CD4-positive, alpha-beta T cell (primary cell): ENCODE data around the gene LRRC42. TPM values are rescaled to one million over a fixed set of nuclear protein-coding genes. Genes with fewer than 3 reads are reported as not detected.

Experiments used
- ATAC-seq: fragments of 200-7000 bp; cut with Tn5 transposase; one replicate; pipeline ENCODE4 v1.10.0; 2022; ENCODE audit warnings: mild to moderate bottlenecking; ENCODE audit not compliant: poor library complexity
- CTCF ChIA-PET: fragments of 350-600 bp; sonication (Branson Sonifier 250); formaldehyde crosslinking; loops from one replicate; lab custom pipeline; 2021; ENCODE audit warnings: antibody characterized with exemption, inconsistent platforms; lab: Charles Lee
- POLR2A ChIA-PET: fragments of 350-600 bp; sonication (Branson Sonifier 250); formaldehyde crosslinking; loops from one replicate; lab custom pipeline; 2021; ENCODE audit warnings: antibody characterized with exemption, inconsistent platforms; lab: Charles Lee
- DNase-seq, 14 experiments: peaks; one replicate each; pipeline ENCODE4 v3.0.0-alpha.2; 2013 to 2020; ENCODE audit warnings: mixed read lengths in 2 of 14
- H3K27ac ChIP-seq, 2 donors: one replicate each; pipeline versions ENCODE4 v1.5.1 to v1.7.0; 2013; ENCODE audit warnings: low read length in 2 of 2, low read depth in 1 of 2, mild to moderate bottlenecking in 1 of 2
- H3K27me3 ChIP-seq, 2 experiments: 1 replicate in 1 of 2; 2 replicates in 1 of 2; pipeline versions ENCODE4 v1.6.1 to v1.7.0; 2013; ENCODE audit warnings: low read length in 2 of 2, control low read depth in 1 of 2, mild to moderate bottlenecking in 1 of 2, moderate library complexity in 1 of 2; ENCODE audit not compliant: insufficient read depth in 2 of 2, control insufficient read depth in 1 of 2
- H3K36me3 ChIP-seq: one replicate; pipeline ENCODE4 v1.6.1; 2013; ENCODE audit warnings: low read length, control low read depth; ENCODE audit not compliant: insufficient read depth
- H3K4me1 ChIP-seq: one replicate; pipeline ENCODE4 v1.6.1; 2013; ENCODE audit warnings: low read length, control low read depth; ENCODE audit not compliant: insufficient read depth
- H3K4me3 ChIP-seq: one replicate; pipeline ENCODE4 v1.5.1; 2013; ENCODE audit warnings: mild to moderate bottlenecking, low read length, moderate library complexity
- H3K9me3 ChIP-seq, 2 experiments: 1 replicate in 1 of 2; 2 replicates in 1 of 2; pipeline versions ENCODE4 v1.6.1 to v1.7.0; 2013; ENCODE audit warnings: low read length in 2 of 2, mild to moderate bottlenecking in 2 of 2, control low read depth in 1 of 2, moderate library complexity in 1 of 2; ENCODE audit not compliant: control insufficient read depth in 1 of 2, insufficient read depth in 1 of 2
- H3K27ac Mint-ChIP-seq: one replicate; pipeline ENCODE4 v1.8.0; 2020; ENCODE audit warnings: mixed read lengths
- H3K27me3 Mint-ChIP-seq: one replicate; pipeline ENCODE4 v1.8.0; 2021; ENCODE audit warnings: mixed read lengths
- H3K36me3 Mint-ChIP-seq: one replicate; pipeline ENCODE4 v1.8.0; 2021; ENCODE audit warnings: low read depth, mixed read lengths
- H3K4me1 Mint-ChIP-seq: one replicate; pipeline ENCODE4 v1.8.0; 2021; ENCODE audit warnings: low read depth, mixed read lengths
- H3K4me3 Mint-ChIP-seq: one replicate; pipeline ENCODE4 v1.8.0; 2020; ENCODE audit warnings: mild to moderate bottlenecking, mixed read lengths
- H3K9me3 Mint-ChIP-seq: one replicate; pipeline ENCODE4 v1.8.0; 2020; ENCODE audit warnings: mixed read lengths
- intact Hi-C, 2 experiments: fragments of 100-400 bp; cut with DNase I in 1 of 2; cut with micrococcal nuclease in 1 of 2; formaldehyde crosslinking; loops; one replicate each; pipeline versions ENCODE4 v1.15.1 to v1.9.0; 2023 to 2025; cut with DNase I, micrococcal nuclease
- total RNA-seq, 174 experiments: library from RNA in 2 of 174; stranded (reverse) in 2 of 174; gene quantifications; one replicate each; pipeline ENCODE4 v1.2.3 and lab custom pipeline; 2021 to 2026
- TF ChIP-seq, protein P1 (sequence below): fragments of 200-600 bp; IDR thresholded peaks from one replicate; pipeline ENCODE4 v1.8.0; 2022; ENCODE audit warnings: antibody characterized with exemption, mild to moderate bottlenecking

LRRC42 gene
- total RNA-seq, 2 experiments from 2014 or later: 3.9 to 5.0 TPM

DNA sequence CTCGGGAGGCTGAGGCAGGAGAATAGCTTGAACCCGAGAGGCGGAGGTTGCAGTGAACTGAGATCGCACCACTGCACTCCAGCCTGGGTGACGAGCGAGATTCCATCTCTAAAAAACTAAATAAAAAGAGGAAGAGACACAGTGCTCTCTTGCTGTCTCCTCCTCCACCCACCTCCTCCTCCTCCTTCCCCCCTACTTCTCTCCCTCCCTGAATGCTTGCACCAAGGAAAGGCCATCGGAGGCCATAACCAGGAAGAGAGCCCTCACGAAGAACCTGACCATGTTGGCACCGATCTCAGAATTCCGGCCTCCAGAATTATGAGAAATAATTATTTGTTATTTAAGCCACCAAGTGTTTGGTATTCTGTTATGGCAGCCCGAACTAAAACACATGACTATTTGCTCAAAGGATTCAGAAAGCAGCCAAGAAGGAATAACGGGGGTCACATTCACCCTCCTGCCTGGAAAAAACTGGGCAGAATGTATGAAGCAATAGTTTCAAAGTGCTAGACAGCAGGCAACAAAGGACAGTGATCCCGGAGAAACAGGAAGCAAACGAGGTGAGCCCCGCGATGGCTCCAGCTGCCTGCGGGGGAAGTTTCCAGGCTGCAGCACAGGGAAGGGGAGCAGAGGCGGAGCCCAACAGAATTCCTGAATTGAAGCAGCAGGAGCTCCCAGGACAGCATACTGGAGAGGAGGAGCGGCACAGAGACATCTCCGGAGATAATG is 36.0 kb downstream of the LRRC42 start:
- TF ChIP-seq, protein P1, sequence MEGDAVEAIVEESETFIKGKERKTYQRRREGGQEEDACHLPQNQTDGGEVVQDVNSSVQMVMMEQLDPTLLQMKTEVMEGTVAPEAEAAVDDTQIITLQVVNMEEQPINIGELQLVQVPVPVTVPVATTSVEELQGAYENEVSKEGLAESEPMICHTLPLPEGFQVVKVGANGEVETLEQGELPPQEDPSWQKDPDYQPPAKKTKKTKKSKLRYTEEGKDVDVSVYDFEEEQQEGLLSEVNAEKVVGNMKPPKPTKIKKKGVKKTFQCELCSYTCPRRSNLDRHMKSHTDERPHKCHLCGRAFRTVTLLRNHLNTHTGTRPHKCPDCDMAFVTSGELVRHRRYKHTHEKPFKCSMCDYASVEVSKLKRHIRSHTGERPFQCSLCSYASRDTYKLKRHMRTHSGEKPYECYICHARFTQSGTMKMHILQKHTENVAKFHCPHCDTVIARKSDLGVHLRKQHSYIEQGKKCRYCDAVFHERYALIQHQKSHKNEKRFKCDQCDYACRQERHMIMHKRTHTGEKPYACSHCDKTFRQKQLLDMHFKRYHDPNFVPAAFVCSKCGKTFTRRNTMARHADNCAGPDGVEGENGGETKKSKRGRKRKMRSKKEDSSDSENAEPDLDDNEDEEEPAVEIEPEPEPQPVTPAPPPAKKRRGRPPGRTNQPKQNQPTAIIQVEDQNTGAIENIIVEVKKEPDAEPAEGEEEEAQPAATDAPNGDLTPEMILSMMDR: no peak
- H3K4me1 ChIP-seq: peaks cover 8% of the 10 kb centered on the region
- H3K4me3 ChIP-seq: no peak overlapping the region
- Mint-ChIP-seq H3K9me3 (no peaks in the 10 kb centered on the region), H3K4me3 (no peak overlapping the region), H3K27ac (no peak overlapping the region), H3K27me3 (no peaks in the 10 kb centered on the region), H3K36me3 (no peaks in the 10 kb centered on the region), H3K4me1 (peaks cover 30% of the 10 kb centered on the region)
- intact Hi-C loops: no loop called here
- CTCF ChIA-PET: no interaction called here
- POLR2A ChIA-PET: no interaction called here
- no peak overlapping the region for H3K27ac ChIP-seq
- no peaks in the 10 kb centered on the region for H3K27me3 ChIP-seq
- ATAC-seq (no peak), DNase-seq (no peak)
- H3K36me3 ChIP-seq: no peaks in the 10 kb centered on the region
- H3K9me3 ChIP-seq: no peaks in the 10 kb centered on the region

DNA sequence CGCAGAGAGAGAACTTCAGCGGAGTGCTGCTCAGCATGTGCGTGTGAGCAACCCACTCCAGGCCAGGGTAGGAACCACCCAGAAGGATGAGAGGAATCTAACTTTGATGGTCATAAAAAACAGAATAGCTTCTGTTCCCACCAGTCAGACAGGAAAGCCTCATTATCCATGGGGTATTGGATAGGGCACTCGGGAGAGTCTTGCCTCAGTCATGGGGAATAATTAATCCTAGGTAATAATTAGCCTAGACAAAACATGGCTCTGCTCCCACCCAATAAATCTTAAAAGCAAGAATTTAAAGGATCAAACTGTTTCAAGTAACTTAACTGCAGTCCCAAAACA is 36.6 kb downstream of the LRRC42 start:
- Mint-ChIP-seq H3K36me3 (no peaks in the 10 kb centered on the region), H3K27me3 (no peaks in the 10 kb centered on the region), H3K27ac (no peak overlapping the region), H3K4me3 (no peak overlapping the region), H3K4me1 (peaks cover 33% of the 10 kb centered on the region), H3K9me3 (no peaks in the 10 kb centered on the region)
- ChIA-PET POLR2A (no interaction called here), CTCF (no interaction called here)
- no peaks in the 10 kb centered on the region for H3K36me3 ChIP-seq
- H3K27me3 ChIP-seq: no peaks in the 10 kb centered on the region
- H3K27ac ChIP-seq: no peak overlapping the region
- ATAC-seq (no peak), DNase-seq (no peak)
- intact Hi-C loops: no loop called here
- H3K4me1 ChIP-seq: peaks cover 8% of the 10 kb centered on the region
- no peaks in the 10 kb centered on the region for H3K9me3 ChIP-seq
- TF ChIP-seq, protein P1: no peak
- H3K4me3 ChIP-seq: no peak overlapping the region

DNA sequence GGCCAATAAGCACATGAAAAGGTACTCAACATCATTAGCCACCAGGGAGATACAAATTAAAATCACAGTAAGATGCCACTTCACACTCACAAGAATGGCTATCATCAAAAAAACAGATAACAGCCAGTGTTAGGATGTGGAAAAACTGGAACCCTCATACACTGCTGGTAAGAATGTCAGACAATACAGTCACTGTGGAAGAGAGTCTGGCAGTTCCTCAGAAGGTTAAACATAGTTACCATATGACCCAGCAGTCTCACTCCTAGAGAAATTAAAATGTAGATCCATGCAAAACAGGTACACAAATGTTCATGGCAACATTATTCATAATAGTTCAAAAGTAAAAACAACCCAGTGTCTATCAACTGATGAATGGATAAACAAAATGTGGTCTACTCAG is 38.6 kb downstream of the LRRC42 start:
- Mint-ChIP-seq H3K27ac (peak overlapping the region; percentile 1), H3K27me3 (no peaks in the 10 kb centered on the region), H3K9me3 (no peaks in the 10 kb centered on the region), H3K4me3 (no peak overlapping the region), H3K36me3 (no peaks in the 10 kb centered on the region), H3K4me1 (peaks cover 37% of the 10 kb centered on the region)
- TF ChIP-seq, protein P1: no peak
- DNase-seq (no peak), ATAC-seq (no peak)
- ChIA-PET CTCF (no interaction called here), POLR2A (no interaction called here)
- Histone ChIP-seq H3K4me3 (no peak overlapping the region), H3K36me3 (no peaks in the 10 kb centered on the region), H3K27me3 (no peaks in the 10 kb centered on the region), H3K4me1 (peaks cover 8% of the 10 kb centered on the region), H3K9me3 (no peaks in the 10 kb centered on the region), H3K27ac (no peak overlapping the region)
- intact Hi-C loops: no loop called here
